HG02678 (cell line): ENCODE data around the gene LAMTOR3.

Source experiments
- ATAC-seq: cut with Tn5 transposase; IDR thresholded peaks from one replicate; pipeline ENCODE4 v1.9.1; 2021; ENCODE audit warnings: mild to moderate bottlenecking, moderate library complexity; ENCODE audit not compliant: unreplicated experiment

LAMTOR3 gene, protein sequence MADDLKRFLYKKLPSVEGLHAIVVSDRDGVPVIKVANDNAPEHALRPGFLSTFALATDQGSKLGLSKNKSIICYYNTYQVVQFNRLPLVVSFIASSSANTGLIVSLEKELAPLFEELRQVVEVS

DNA sequence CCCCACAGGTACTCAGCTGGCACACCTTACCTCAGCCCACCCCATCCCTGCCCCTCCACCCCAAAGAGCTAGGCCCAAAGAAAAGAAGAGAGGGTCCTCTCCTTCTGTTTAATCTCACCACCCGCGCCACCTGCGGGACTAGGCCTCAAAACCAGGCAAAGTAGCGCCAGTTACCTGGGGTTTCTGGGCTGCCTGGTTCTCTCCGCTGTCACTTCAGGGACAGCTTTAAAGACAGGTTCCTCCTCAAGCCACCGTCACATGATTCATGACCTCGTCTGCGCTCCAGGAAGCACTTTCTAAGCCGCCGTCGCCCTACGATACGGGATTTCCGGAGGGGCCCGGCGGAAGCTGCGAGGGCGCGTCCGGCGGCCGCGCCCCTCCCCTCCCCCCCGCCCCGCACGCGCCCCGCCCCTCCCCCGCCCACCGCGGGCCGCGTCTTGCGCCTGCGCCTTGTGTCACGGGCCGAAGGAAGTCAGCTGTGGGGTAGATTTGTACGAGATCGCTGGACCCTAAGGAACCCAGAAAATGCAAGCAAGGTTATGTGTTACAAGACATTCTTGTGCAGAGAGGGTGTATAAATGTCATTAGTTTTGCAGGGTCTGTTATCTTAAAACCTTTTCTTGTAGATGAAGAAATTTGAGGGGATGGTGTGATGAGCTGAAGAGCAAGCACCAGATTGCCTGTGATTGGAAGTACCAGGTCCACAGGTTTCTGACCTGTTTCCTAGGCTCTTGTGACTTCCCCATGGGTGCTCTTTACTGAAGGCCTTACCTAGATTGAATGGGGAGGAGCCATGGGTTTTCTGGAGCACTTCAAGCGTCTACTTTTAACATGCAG, at the start of gene LAMTOR3:
Gene LAMTOR3 (minus strand): TSS at position 267 of the 837 bp plus-strand sequence. CDS start 464 bp downstream, outside the sequence.
- peak; percentile 100 for ATAC-seq

DNA sequence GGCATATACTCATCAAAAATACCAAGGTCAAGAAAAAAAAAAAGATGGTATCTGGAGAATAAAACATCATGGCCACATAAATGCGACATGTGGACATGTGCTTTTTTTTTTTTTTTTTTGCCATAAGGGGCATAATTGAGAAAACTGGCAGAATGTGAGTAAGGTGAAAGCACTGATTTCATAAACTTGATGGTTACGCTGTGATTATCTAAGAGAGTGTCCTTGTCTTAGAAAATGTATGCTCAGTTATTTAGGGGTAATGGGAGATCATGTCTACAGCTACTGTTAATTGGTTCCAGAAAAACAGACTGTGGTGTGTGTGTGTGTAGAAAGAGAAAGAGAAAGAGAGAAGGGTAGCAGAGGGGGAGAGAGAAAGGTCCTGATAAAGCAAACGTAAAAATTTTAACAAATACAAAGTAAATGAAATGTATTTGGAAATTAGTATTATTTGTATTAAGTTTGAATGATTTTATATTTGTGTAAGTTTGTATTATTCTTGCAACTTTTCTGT, 44.1 kb upstream of the LAMTOR3 start:
- ATAC-seq, result no peak

DNA sequence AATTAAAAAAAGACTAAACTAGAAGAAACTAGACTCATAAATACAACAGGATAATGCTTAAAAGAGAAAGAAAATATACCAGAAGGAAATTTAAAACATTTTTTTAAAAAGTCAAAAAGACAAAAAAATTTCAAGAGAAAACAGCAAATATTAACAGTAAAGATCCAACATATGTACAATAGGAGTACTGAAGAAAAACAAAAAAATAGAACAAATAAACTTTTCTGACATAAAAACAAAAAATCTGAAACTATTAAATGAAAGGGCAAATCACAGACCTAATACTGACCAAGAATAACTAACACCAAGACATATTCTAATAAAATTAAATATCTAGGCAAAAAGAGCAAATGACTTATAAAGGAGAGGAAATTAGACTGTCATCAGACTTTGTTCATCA, 40.7 kb upstream of the LAMTOR3 start:
- no peak for ATAC-seq

DNA sequence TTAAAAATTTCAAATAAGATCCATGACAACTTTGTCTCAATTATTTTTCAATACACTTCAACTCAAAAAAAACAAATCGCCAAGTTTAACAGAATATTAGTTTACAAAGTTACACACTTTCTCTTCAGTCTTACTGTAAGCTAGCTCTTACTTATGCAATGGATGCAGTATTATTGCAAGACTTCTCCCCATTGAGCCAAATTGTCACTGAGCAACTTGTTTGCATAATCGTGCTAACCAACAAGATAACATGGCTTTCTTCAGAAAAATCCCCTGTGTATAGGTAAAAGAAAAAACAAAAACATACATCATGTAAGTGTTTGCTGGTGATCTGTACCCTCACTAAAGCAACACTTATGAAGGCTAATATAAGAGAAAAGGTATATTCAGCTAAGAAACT, 33.3 kb upstream of the LAMTOR3 start:
- no peak for ATAC-seq

DNA sequence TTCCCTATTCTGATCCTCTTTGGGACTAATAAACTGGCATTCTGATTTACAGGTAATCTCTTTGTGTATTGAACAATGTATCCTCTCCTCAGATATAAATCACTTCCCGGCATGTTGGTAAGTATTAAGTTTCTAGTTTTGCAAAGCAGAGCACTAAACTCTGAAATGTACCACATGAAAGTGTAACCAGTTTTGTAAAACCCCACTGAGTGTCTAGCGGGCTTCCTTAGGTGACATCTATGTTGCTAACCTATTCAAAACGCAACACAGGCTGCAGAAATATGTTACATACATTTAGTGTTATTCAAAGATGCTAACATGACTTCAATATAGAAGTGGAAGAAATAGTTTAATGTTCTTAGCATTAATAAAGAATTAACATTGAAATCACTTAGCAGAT, 26.9 kb upstream of the LAMTOR3 start:
- ATAC-seq, result no peak

DNA sequence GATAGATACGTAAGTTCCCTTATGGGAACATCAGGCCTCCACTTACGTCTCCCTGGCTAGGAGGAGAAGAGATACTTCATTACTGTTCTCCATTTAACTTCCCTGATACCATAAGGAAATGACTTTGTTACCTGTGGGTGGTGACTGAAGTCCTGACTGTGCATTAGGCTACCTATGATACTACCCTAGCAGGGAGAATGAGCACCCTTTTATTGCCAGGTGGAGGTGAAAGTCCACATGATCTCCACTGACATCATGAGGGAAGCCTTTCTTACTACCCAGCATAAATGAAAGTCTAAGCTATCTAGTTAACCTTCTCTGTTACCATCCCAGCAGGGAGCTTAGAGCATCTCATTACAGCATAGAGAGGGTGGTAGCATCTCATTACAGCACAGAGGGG, 24.4 kb upstream of the LAMTOR3 start:
- no peak for ATAC-seq

DNA sequence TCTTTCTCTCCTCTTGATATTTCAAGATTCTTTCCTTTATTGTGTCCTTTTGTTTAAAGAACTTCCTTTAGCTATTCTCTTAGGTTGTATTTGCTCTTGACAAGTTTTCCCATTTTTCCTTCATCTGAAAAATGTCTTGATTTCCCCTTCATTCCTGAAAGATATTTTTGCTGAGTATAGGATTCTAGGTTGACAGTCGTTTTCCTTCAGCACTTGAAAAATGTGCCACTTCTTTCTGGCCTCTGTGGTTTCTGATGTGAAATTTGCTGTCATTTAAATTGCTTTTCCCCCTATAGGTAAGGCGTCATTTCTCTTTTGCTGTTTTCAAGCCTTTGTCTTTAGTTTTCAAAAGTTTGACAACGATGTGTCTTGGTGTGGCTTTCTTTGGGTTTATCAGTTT, 23.3 kb upstream of the LAMTOR3 start:
- ATAC-seq, result no peak

DNA sequence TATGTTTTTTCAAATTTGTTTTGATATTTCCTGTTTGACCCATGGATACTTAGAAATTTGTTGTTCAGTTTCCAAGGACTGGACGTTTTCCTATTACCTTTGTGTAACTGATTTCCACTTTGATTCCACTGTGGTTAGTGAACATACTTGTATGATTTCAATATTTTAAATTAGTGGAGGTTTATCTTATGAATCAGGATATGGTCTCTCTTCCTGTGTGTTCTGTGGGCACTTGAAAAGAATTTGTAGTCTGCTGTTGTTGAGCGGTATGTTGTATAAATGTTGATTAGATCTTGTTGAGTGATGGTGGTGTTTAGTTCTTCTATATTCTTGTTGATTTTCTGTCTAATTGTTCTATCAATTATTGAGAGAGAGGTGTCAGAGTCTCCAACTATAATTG, 21.2 kb upstream of the LAMTOR3 start:
- no peak for ATAC-seq

DNA sequence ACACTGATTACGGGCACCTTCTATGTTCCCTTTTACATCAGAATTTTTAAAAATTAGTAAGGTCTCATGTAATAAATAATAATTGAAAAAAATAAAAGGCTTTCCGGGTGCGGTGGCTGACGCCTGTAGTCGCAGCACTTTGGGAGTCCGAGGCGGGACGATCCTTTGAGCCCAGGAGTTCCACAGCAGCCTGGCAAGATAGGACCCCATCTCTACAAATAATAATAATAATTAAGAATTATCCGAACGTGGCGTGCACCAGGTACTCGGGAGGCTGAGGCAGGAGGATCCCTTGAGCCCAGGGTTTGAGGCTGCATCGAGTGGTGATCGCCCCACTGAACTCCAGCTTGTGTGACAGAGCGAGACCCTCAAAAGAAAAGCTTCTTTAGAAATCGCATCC, 771 bp upstream of the LAMTOR3 start:
- no peak for ATAC-seq

DNA sequence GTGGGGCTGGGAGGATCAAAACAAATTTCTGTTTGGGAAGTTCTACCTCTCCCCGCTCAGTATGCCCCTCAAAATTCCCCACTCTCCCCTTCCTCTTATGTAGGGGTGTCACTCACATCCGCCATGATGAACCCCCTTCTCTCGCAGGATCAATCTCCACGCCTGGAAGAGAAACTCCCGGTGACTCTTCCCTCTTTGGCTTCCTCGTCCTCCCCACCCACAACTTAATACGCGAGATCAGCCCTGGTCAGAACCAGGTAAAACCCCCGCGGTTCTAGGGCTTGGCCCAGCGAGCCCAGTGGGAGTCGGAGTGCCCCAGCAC, 427 bp downstream of the LAMTOR3 start:
- ATAC-seq, result no peak

DNA sequence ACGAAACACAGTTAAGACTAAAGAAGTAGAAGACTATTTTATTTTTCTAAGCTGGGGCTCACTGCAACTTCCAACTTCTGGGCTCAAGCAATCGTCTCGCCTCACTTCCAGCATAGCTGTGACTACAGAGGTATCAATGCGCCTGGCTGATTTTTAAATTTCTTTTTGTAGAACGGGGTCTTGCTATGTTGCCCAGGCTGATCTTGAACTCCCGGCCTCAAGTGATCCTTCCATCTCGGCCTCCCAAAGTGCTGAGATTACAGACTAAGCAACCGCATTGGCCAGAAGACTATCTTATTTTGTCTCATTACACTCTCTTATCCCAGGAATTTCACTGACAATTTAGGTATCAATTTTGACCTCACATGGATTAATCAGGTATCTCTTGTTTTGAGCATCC, 1.2 kb downstream of the LAMTOR3 start:
- no peak for ATAC-seq

DNA sequence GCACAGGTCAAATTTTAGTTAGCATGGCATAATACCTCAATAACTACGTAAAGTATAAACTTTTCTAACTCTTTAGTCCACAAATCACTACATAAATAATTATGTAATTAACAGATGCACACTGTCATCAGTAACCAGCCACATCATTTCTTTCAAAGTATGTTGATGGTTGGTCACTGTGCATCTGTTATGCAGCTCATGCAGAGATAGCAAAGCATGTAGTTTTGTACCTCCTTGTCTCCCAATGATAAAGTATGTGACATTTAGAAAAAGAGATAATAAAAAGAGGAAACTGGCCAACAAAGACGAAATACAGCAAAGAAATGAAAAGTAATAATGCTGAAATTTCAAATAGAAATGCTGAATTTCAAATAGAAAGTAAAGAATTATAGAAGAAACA, 2.9 kb downstream of the LAMTOR3 start:
- ATAC-seq, result no peak

DNA sequence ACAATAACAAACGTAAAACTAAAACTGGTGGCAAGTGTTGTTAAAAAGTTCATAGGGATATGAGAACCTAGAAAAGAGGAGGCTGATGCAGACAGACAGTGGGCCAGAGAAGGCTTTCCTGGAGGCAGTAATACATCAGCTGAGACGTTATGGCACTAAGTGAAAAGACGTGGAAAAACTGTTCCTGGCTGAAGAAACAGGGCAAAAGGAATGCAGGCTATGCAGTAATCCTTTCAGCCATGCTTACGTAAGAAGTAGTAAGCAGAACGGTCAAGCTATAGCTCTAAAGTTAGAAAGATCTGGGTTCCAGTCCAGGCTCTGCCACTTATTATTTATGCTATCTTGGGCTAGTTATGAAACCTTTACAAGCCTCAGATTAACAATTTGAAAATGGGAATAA, 6.4 kb downstream of the LAMTOR3 start:
- ATAC-seq, result no peak

DNA sequence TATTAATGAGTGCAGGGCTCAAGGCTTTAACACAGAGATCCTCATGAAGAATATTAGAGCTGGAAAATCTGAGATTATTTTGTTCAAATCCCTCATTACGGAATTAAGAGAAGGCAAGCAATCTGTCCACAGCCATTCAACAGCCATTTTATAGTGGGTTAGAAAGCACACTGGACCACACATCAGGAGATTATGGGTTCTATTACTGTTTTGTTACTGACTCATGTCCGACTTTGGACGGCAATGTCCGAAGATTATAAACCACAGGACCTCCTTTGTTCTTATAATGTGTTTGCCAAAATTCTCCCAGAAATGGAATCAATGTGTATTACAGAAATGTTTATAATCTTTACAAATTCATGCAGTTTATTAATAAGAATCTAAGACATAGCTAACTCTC, 8.1 kb downstream of the LAMTOR3 start:
- no peak for ATAC-seq

DNA sequence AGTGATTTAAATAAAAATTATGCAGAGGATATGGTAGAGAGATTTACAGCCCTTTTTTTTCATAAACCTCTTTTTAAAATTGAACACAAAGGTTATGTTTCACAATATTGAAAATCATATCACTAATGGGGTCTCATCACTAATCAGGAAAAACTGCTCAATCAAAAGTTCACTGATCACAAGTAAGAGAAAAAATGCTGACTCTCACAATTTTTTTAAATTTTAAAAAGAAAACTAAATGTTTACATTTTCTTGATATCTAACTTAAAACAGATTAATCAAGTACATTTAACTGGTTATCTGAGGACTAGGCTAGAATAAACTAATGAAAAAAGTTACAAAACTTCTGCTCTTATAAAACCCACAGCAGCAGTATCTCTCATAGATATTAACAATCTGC, 8.5 kb downstream of the LAMTOR3 start:
- no peak for ATAC-seq

DNA sequence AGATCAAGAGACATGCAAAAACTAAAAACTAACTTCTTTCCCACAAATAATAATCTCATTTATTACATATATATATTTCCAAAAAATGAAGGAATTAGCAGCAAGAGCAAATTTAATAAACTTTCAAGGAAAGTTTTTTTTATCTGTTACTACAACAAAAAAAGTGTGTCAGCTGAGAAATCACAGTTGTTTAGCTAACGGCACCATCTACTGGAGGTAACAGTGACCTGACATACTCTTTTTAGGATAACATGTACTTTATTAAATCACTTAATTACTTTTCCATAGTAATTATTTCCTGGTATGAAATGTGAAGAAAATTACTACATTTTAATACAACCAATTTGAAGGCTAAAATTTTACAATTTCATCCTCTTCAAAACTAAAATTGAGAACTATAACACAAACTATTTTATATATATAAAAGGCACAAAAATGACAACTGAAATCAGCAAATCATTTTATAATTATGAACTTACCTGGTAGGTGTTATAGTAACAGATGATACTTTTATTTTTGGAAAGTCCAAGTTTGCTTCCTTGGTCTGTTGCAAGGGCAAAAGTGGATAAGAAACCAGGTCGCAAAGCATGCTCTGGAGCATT, 9.1 kb downstream of the LAMTOR3 start:
- no peak for ATAC-seq

DNA sequence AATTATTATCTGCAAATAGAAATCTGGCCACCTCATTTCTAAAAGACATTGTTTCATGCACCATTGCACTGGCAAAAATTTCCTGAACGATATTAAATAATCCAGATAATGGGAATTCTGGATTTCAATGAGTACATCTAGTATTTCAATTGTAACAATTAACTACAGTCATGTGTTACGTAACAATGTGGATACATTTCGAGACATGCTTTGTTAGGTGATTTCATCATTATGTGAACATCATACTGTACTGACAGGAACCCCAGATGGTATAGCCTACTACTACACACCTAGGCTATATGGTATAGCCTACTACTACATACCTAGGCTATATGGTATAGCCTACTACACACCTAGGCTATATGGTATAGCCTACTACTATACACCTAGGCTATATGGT, 14.8 kb downstream of the LAMTOR3 start:
- no peak for ATAC-seq

DNA sequence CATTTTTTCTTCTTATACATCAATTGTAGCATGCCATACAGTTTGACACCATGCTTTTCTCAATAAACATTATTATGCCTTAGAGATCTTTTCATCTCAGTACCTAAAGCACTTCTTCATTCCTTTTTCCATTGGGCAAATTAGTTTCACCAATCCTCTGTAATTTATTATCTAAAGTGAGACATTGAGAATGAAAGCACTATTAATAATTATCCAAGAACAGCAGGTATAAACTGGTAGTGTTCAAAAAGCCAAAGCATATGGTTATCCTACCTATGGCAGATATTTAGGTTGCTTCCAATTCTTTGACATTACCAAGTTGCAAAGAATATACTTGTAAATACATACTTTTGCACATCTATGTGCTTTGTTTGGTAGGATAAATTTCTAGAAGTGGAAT, 15.6 kb downstream of the LAMTOR3 start:
- ATAC-seq, result no peak

DNA sequence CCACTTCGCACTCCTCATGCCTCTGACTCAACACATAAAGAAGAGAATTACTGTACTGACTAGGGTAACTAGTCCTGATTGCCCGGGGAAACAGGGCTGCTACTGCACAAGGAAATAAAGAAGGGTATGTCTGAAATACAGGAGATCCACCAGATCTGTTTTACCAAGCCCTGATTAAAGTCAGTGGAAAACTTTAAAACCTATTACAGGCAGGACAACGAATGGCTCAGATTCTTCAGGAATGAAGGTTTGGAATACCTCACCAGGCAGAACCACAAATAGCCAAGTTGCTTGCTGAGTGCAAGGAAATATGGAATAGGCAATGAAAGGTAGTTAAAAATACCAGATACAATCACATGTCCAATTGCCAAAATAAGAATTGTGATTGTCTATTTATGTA, 17.3 kb downstream of the LAMTOR3 start:
- no peak for ATAC-seq

DNA sequence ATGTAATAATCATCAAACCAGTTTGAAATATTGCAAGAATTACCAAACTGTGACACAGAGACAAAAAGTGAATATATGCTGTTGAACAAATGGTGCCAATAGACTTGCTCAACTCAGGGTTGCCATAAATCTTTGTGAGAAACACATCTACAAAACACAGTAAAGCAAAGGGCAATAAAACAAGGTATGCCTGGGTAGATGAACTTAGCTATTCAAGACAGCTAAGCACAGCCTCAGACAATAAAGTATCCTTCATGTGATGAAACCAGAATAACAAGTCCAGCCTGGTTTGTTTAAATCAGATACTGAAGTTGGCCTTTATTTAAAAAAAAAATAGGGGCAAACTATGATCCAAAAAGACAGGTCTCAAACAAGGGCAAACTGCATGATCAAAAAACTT, 19.2 kb downstream of the LAMTOR3 start:
- ATAC-seq, result no peak

DNA sequence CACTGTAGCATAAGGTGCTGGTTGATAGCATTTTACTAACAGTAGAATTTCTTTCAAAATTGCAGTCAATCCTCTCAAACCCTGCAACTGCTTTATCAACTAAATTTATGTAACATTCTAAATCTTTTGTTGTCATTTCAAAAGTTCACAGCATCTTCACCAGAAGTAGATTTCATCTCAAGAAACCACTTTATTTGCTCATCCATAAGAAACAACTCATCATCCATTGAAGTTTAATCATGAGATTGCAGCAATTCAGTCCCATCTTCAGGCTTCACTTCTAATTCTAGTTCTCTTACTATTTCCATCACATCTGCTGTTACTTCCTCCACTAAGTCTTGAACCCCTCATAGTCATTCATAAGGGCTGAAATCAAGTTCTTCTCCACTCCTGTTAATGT, 21.7 kb downstream of the LAMTOR3 start:
- ATAC-seq, result no peak

DNA sequence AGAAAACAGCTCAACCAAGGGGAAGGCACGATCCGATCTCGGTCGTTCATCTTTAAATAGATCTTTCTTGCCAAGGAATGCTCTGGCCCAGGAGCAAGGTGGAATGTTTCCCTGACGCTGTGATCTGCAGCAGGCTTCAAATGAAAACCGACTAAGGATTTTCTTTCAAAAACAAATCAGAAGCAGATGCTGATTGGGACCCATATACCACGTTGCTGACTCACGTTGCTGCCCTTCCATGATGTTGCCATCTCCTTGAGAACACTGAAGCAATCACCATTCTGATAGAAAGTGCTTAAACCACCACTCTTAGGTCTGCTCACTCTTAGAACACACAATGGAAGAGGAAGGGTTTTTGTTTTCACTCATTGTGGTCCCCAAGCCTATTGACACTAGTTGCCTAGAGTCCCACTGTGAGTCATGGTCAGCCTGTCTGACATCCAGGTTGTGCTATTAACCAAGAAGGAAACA, 26.1 kb downstream of the LAMTOR3 start:
- ATAC-seq, result no peak
